Measurements from ENCODE around the gene PUSL1. TPM values are rescaled to one million over a fixed set of nuclear protein-coding genes. Genes with fewer than 3 reads are reported as not detected.

Gene PUSL1
- polyA plus RNA-seq, 1 experiment = 9.6 TPM

DNA sequence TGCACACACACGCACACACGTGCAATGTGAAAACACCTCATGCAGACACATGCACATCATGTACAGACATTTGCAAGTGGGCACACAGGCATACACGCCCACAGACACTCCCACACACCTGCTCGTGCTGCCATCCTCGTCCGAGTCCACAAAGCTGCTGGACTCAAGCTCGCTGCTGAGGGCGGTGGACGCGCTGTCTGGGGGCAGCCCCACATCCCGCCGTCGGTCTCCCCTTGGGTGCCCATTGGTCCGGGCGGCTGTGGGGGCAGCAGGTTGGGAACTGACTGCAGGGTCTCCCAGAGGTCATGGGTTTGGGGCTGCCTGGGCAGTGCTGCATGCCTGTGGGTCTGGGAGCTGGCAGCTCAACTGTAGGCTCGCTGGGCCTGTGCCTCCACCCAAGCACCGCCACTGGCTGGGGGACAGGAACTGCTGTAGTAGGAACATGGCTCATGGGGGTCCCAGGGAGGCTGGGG is 33.2 kb downstream of the PUSL1 start:
- DNase-seq (ENCODE audit: low read depth, low spot score) = no peak
- Histone ChIP-seq H3K27me3 (ENCODE audit: control insufficient read depth, insufficient read depth, low read length) (no peaks in the 10 kb centered on the region), H3K27ac (ENCODE audit: low read depth, low read length) (no peak overlapping the region), H3K4me3 (ENCODE audit: low read depth, low read length) (no peak overlapping the region), H3K9me3 (ENCODE audit: control insufficient read depth, insufficient read depth, low read length) (peaks cover 3% of the 10 kb centered on the region; the same call in 1 of the 2 replicates)
- POLR2A ChIA-PET = no interaction called here
- TF ChIP-seq, protein P1, sequence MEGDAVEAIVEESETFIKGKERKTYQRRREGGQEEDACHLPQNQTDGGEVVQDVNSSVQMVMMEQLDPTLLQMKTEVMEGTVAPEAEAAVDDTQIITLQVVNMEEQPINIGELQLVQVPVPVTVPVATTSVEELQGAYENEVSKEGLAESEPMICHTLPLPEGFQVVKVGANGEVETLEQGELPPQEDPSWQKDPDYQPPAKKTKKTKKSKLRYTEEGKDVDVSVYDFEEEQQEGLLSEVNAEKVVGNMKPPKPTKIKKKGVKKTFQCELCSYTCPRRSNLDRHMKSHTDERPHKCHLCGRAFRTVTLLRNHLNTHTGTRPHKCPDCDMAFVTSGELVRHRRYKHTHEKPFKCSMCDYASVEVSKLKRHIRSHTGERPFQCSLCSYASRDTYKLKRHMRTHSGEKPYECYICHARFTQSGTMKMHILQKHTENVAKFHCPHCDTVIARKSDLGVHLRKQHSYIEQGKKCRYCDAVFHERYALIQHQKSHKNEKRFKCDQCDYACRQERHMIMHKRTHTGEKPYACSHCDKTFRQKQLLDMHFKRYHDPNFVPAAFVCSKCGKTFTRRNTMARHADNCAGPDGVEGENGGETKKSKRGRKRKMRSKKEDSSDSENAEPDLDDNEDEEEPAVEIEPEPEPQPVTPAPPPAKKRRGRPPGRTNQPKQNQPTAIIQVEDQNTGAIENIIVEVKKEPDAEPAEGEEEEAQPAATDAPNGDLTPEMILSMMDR (IDR thresholded peaks at IDR 0.05; ENCODE audit: low read depth, low read length) = no peak
- CTCF ChIA-PET = no interaction called here

DNA sequence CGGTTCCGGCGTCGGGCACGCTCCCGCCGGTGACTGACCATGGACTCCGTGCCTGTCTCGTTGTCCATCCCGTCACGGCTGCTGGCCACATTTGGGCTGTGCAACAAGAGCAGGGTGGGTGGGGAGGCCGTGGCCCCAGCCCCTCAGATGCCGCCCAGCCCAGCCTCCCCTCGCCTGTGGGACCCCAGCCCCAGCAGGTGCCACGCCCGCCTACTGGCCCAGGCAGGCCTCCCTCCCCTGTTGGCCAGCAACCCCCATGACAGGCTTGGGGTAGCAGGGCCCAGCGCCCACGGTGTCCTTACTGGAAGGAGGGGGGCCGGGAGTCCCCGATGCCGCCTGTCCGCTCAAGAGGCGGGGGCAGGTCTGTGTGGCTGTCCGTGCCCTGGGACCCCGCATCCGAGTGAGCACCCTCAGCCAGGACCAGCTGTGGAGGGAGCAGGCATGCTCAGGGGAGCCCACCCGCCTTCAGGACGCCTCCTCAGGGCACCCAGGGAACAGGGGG is 33.7 kb downstream of the PUSL1 start:
- H3K27me3 ChIP-seq (ENCODE audit: control insufficient read depth, insufficient read depth, low read length) = no peaks in the 10 kb centered on the region
- TF ChIP-seq, protein P1 (IDR thresholded peaks at IDR 0.05; ENCODE audit: low read depth, low read length) = no peak
- CTCF ChIA-PET = no interaction called here
- H3K27ac ChIP-seq (ENCODE audit: low read depth, low read length) = no peak overlapping the region
- H3K9me3 ChIP-seq (ENCODE audit: control insufficient read depth, insufficient read depth, low read length) = peaks cover 3% of the 10 kb centered on the region; the same call in 1 of the 2 replicates
- POLR2A ChIA-PET = no interaction called here
- no peak overlapping the region for H3K4me3 ChIP-seq (ENCODE audit: low read depth, low read length)
- no peak for DNase-seq (ENCODE audit: low read depth, low spot score)

DNA sequence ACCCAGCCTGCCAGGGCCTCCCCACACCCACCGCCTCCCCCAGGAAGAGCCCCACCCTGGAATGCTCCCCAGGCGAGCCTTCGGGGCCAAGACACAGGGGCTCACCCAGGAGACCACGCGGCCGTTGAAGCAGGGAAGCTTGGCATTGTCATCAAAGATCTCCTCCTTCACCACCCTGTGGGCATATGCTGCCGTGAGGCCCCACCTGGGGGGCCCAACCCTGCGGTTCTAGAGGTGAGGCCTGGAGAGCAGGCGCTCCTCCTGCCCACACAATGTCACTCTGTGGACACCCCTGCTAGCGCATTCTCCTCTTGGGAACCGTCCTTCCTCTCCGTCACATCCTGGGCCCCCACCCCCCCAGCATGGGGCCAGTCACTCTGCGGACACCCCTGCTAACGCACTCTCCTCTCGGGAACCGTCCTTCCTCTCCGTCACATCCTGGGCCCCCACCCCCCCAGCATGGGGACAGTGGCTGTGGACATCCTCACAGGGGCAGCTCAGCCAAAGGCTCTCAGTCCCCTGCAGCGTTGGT is 34.3 kb downstream of the PUSL1 start:
- DNase-seq (ENCODE audit: low read depth, low spot score) = no peak
- Histone ChIP-seq H3K4me3 (ENCODE audit: low read depth, low read length) (no peak overlapping the region), H3K27me3 (ENCODE audit: control insufficient read depth, insufficient read depth, low read length) (no peaks in the 10 kb centered on the region), H3K27ac (ENCODE audit: low read depth, low read length) (no peak overlapping the region), H3K9me3 (ENCODE audit: control insufficient read depth, insufficient read depth, low read length) (peaks cover 3% of the 10 kb centered on the region; the same call in 1 of the 2 replicates)
- CTCF ChIA-PET = no interaction called here
- TF ChIP-seq, protein P1 (IDR thresholded peaks at IDR 0.05; ENCODE audit: low read depth, low read length) = no peak
- POLR2A ChIA-PET = no interaction called here

DNA sequence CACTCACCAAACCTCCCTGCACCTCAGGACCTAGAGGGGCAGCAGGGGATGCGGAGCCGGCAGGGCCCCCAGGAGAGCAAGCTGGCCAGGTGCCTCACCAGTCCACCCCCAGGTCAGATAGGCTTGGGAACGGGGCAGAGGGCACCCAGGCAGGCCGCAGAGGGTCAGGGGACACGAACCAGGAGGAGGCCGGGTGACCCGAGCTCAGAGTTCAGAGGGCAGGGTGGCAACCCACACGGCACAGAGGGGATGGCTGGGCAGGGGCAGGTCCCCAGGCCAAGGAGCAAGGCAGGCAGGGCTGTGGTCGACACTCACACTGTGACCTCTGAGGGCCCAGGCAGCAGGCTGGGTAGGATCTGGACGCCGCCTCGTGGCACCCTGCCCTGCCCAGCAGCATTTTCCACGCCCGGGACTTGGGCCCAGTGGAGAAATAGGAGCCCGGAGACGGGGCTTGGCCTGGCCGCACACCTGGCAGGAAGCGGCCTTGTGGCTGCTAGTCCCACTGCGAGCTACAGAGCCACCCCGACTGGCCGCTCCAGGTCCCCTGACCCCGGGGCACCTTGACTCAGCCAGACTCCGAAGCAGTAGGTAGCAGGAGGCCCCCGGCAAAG is 35.5 kb downstream of the PUSL1 start:
- Histone ChIP-seq H3K4me3 (ENCODE audit: low read depth, low read length) (no peak overlapping the region), H3K27ac (ENCODE audit: low read depth, low read length) (no peak overlapping the region), H3K9me3 (ENCODE audit: control insufficient read depth, insufficient read depth, low read length) (no peaks in the 10 kb centered on the region; the same call in 1 of the 2 replicates), H3K27me3 (ENCODE audit: control insufficient read depth, insufficient read depth, low read length) (no peaks in the 10 kb centered on the region)
- ChIA-PET POLR2A (interaction anchor here (0.7 kb wide), 1 partner anchor 31 kb away, joined by 3 read pairs; the partner anchor contains the start of gene AURKAIP1), CTCF (interaction anchor here (2.1 kb wide), 1 partner anchor 8 kb away, joined by 5 read pairs; no protein-coding TSS in a partner anchor)
- TF ChIP-seq, protein P1 (IDR thresholded peaks at IDR 0.05; ENCODE audit: low read depth, low read length) = no peak
- no peak for DNase-seq (ENCODE audit: low read depth, low spot score)

All from AG04450 (cell line).